ENCODE measurements around the gene EIF3C.
"Not testable (repeated sequence)": the region's sequence is repeated elsewhere in the genome, so short reads cannot be mapped to it uniquely, and the experiment has no call there.

EIF3C gene

GRCh38 chr16:28751487-28751886 lies 40.2 kb downstream of the EIF3C start, which contains the start of gene NPIPB9:
Gene NPIPB9 (plus strand): TSS chr16:28751787.
- H3K4me1 ChIP-seq (ENCODE audit: control insufficient read depth in 1 of 2, insufficient read depth in 2 of 2, low read length in 2 of 2); H3K27ac ChIP-seq (ENCODE audit: low read length); H3K36me3 ChIP-seq (ENCODE audit: control insufficient read depth in 1 of 2, insufficient read depth in 2 of 2, low read length in 2 of 2); H3K4me3 ChIP-seq (ENCODE audit: low read depth in 1 of 2, low read length in 2 of 2); H3K9me3 ChIP-seq (ENCODE audit: control insufficient read depth in 1 of 2, low read length in 2 of 2); H3K27me3 ChIP-seq (ENCODE audit: low read depth, low read length): not testable (repeated sequence)

GRCh38 chr16:28781697-28782096 lies 70.4 kb downstream of the EIF3C start:
- H3K4me1 ChIP-seq (ENCODE audit: control insufficient read depth in 1 of 2, insufficient read depth in 2 of 2, low read length in 2 of 2); H3K27ac ChIP-seq (ENCODE audit: low read length); H3K27me3 ChIP-seq (ENCODE audit: low read depth, low read length); H3K36me3 ChIP-seq (ENCODE audit: control insufficient read depth in 1 of 2, insufficient read depth in 2 of 2, low read length in 2 of 2); H3K9me3 ChIP-seq (ENCODE audit: control insufficient read depth in 1 of 2, low read length in 2 of 2); H3K4me3 ChIP-seq (ENCODE audit: low read depth in 1 of 2, low read length in 2 of 2): not testable (repeated sequence)

- H3K27me3 ChIP-seq (ENCODE audit: low read depth, low read length); H3K36me3 ChIP-seq (ENCODE audit: control insufficient read depth in 1 of 2, insufficient read depth in 2 of 2, low read length in 2 of 2); H3K4me3 ChIP-seq (ENCODE audit: low read depth in 1 of 2, low read length in 2 of 2): not testable (repeated sequence)
Measured at GRCh38 chr16:28782357-28782756, 71.1 kb downstream of the EIF3C start.

More at GRCh38 chr16:28782357-28782756, 71.1 kb downstream of the EIF3C start:
- H3K4me1 ChIP-seq (ENCODE audit: control insufficient read depth in 1 of 2, insufficient read depth in 2 of 2, low read length in 2 of 2); H3K27ac ChIP-seq (ENCODE audit: low read length); H3K9me3 ChIP-seq (ENCODE audit: control insufficient read depth in 1 of 2, low read length in 2 of 2): not testable (repeated sequence)
